ENCODE measurements around the gene NTM. TPM values are rescaled to one million over a fixed set of nuclear protein-coding genes. Genes with fewer than 3 reads are reported as not detected.

NTM gene
- total RNA-seq, 3 donors from 2014 or later, result 0.66 to 9.0 (median 1.0) TPM

DNA sequence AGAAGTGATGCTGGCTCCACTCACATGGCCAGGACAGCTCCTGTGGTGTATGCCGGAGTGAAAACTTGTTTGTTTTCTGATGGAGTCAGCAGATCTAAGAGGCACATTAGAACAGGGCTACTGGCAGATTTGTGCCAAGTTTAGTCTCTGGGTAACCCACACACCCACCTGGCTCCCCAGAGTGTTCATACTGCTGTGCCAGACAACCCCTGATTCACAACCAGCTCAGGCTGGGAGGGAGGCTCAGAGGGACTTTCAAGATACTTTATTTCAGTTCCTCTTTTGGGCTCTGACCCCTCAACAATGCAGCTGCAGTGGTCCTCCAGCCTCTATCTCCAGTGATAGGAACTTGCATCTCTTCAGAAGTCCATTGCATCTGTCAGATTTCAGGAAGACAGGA lies 8.5 kb downstream of the NTM start:
- TF ChIP-seq POLR2AphosphoS5 (IDR thresholded peaks at IDR 0.05), result no peak
- TF ChIP-seq POLR2A (IDR thresholded peaks at IDR 0.05), result no peak
- TF ChIP-seq, protein P1, sequence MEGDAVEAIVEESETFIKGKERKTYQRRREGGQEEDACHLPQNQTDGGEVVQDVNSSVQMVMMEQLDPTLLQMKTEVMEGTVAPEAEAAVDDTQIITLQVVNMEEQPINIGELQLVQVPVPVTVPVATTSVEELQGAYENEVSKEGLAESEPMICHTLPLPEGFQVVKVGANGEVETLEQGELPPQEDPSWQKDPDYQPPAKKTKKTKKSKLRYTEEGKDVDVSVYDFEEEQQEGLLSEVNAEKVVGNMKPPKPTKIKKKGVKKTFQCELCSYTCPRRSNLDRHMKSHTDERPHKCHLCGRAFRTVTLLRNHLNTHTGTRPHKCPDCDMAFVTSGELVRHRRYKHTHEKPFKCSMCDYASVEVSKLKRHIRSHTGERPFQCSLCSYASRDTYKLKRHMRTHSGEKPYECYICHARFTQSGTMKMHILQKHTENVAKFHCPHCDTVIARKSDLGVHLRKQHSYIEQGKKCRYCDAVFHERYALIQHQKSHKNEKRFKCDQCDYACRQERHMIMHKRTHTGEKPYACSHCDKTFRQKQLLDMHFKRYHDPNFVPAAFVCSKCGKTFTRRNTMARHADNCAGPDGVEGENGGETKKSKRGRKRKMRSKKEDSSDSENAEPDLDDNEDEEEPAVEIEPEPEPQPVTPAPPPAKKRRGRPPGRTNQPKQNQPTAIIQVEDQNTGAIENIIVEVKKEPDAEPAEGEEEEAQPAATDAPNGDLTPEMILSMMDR (IDR thresholded peaks at IDR 0.05), result no peak
- Histone ChIP-seq H3K27me3 (peaks cover 0 to 18% of the 10 kb centered on the region in 2 donors), H3K4me1 (no peaks in the 10 kb centered on the region), H3K4me3 (no peak overlapping the region), H3K27ac (no peak overlapping the region), H3K36me3 (no peaks in the 10 kb centered on the region), H3K9me3 (no peaks in the 10 kb centered on the region)
- intact Hi-C loops (cut with DNase I; ENCODE audit: low total_unique reads), result no loop called here
- DNase-seq (ENCODE audit: low spot score in 2 of 2), result no peak

DNA sequence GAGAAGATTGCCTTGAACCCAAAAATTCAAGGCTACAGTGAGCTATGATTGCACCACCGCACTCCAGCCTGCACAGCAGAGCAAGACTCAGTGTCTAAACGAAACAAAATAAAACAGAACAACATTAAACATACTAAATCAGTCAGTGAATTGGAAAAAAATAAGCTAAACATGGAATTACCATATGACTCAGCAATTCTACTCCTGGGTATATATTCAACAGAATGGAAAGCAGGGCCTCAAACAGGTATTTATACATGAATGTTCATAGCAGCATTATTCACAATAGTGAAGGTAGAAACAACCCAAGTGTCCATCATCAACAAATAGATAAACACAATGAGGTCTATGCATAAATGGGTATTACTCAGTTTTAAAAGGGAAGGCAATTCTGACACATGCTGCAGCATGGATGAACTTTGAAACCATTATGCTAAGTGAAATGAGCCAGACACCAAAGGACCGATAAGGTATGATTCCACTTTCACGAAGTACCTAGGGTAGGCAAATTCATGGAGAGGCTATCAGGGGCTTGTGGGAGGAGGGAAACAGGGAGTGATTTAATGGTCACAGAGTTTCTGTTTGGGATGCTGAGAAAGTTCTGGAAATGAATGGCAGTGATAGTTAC lies 15.5 kb downstream of the NTM start:
- H3K27ac ChIP-seq, result no peak overlapping the region
- no peak for DNase-seq (ENCODE audit: low spot score in 2 of 2)
- H3K4me1 ChIP-seq, result no peaks in the 10 kb centered on the region
- intact Hi-C loops (cut with DNase I; ENCODE audit: low total_unique reads), result no loop called here
- no peaks in the 10 kb centered on the region for H3K27me3 ChIP-seq
- no peaks in the 10 kb centered on the region for H3K9me3 ChIP-seq
- TF ChIP-seq, protein P1 (IDR thresholded peaks at IDR 0.05), result no peak
- TF ChIP-seq POLR2AphosphoS5 (IDR thresholded peaks at IDR 0.05) (no peak), POLR2A (IDR thresholded peaks at IDR 0.05) (no peak)
- H3K36me3 ChIP-seq, result no peaks in the 10 kb centered on the region
- no peak overlapping the region for H3K4me3 ChIP-seq

DNA sequence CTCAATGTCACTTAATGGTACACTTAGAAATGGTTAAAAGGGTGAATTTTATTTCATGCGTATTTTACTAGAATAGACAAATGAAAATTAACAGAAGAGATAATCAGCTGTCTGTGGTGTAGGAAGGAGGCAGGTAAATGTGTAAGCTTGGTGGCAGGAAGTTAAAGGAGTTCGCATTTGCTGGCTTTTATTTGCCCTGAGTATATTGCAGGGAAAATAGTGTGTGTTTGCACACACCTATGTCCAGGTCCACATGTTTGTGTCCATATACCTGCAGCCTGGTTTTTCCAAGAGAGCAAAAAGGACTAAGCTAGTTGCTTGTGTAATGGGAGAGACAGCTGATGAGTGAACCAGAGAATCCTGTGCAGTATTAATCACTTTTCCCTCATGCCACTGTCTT lies 16.0 kb downstream of the NTM start:
- TF ChIP-seq POLR2A (IDR thresholded peaks at IDR 0.05) (no peak), POLR2AphosphoS5 (IDR thresholded peaks at IDR 0.05) (no peak)
- TF ChIP-seq, protein P1 (IDR thresholded peaks at IDR 0.05), result no peak
- H3K4me3 ChIP-seq, result no peak overlapping the region
- H3K4me1 ChIP-seq, result no peaks in the 10 kb centered on the region
- no peaks in the 10 kb centered on the region for H3K9me3 ChIP-seq
- no peak overlapping the region for H3K27ac ChIP-seq
- no peak for DNase-seq (ENCODE audit: low spot score in 2 of 2)
- no peaks in the 10 kb centered on the region for H3K27me3 ChIP-seq
- H3K36me3 ChIP-seq, result no peaks in the 10 kb centered on the region
- intact Hi-C loops (cut with DNase I; ENCODE audit: low total_unique reads), result no loop called here

DNA sequence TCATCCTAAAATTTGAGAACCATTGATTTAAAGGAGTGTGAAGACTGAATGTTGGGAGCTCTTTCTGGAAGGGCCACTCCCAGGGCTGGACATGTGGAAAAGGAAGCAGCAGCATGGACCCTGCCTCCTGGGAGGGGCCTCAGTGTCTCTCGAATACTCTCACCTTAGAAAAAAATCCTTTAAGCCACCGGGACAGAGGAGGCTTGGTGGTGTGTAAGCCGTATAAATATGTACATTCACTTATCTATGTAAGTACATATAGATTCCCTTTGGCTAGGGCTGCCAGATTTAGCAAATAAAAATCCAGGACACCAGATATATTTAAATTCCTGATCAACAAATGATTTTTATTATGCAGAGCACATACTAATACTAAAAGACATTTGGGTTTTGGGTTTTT lies 17.6 kb downstream of the NTM start:
- TF ChIP-seq POLR2AphosphoS5 (IDR thresholded peaks at IDR 0.05), result no peak
- TF ChIP-seq POLR2A (IDR thresholded peaks at IDR 0.05), result no peak
- TF ChIP-seq, protein P1 (IDR thresholded peaks at IDR 0.05), result no peak
- no peak for DNase-seq (ENCODE audit: low spot score in 2 of 2)
- intact Hi-C loops (cut with DNase I; ENCODE audit: low total_unique reads), result no loop called here
- Histone ChIP-seq H3K27me3 (no peaks in the 10 kb centered on the region), H3K27ac (no peak overlapping the region), H3K4me1 (no peaks in the 10 kb centered on the region), H3K4me3 (no peak overlapping the region), H3K36me3 (no peaks in the 10 kb centered on the region), H3K9me3 (no peaks in the 10 kb centered on the region)

DNA sequence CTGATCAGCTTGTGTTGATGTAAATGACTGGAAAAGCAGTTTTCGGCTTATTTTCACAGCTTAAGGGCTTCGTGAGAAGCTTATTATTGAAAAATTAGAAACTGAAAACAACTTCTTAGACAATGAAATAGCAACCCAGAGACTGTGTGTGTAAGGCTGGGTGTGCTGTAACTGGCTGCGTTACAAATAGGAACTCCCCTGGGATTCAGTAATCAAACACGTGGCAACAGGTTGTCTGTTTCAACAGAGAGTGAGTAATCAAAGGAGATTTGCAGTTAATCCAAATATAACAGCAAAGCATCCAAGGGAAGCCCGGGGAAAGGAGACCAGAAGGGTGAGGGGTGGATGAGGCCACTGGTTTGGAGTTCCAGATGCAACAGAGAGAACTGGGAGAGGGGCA lies 19.2 kb downstream of the NTM start:
- Histone ChIP-seq H3K36me3 (no peaks in the 10 kb centered on the region), H3K27me3 (no peaks in the 10 kb centered on the region), H3K27ac (no peak overlapping the region), H3K9me3 (no peaks in the 10 kb centered on the region), H3K4me3 (no peak overlapping the region), H3K4me1 (no peaks in the 10 kb centered on the region)
- DNase-seq (ENCODE audit: low spot score in 2 of 2), result no peak
- intact Hi-C loops (cut with DNase I; ENCODE audit: low total_unique reads), result no loop called here
- TF ChIP-seq POLR2A (IDR thresholded peaks at IDR 0.05) (no peak), POLR2AphosphoS5 (IDR thresholded peaks at IDR 0.05) (no peak)
- TF ChIP-seq, protein P1 (IDR thresholded peaks at IDR 0.05), result no peak

Data from breast epithelium (tissue), 4 donors.